ENCODE results near the gene NTN1.

Gene NTN1

DNA sequence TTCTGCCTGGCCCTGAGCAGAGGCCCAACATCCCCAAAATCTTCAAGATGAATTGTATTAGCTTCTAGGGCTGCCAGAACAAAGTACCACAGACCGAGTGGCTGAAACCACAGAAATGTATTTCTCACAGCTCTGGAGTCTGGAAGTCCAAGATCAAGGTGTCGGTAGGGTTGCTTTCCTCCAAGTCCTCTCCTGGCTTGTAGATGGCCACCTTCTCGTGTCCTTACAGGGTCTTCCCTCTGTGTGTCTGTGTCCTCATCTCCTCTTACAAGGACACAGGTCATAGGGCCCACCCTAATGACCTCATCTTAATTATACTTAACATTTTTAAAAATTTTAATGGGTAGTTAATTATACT, 215.7 kb downstream of the NTN1 start:
- no peak for DNase-seq (ENCODE audit: low read depth)
- TF ChIP-seq CTCF (IDR thresholded peaks at IDR 0.05; ENCODE audit: low read length, missing control alignments), result no peak
- H3K4me3 ChIP-seq (replicated peaks; ENCODE audit: low read depth, low read length), result no peak overlapping the region

DNA sequence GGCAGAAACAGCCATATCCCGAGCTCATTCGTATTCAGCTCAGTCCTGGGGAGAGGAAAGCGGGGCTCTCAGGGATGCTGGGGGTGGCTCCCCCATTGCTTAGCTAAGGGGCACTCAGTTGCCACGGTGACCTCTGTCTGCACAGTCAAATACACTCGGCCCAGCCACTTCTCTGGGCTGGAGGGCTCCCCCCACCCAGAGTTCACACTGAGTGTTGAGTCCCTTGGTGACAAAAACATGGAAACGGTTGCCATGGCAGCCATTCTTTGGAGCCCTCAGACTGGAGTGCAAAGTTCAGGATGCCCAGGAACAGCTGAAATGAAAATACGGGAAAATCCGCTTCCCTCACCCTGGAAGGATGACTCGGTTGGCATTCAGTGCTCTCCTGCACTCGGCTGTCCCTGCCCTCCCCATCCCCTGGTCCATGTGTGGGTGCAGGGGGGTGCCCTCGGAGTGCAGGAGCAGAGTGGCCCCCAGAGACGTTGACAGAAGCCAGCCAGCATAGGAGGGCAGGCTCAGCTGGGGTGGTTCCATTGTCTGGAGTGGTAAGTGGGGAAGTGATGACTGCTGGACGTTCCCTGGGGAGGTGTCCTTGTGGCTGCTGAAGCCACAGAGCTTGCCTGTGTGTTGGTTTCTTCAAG, 216.5 kb downstream of the NTN1 start:
- H3K4me3 ChIP-seq (replicated peaks; ENCODE audit: low read depth, low read length), result no peak overlapping the region
- TF ChIP-seq CTCF (IDR thresholded peaks at IDR 0.05; ENCODE audit: low read length, missing control alignments), result no peak
- no peak for DNase-seq (ENCODE audit: low read depth)

GRCh38 chr17:9238340-9239245, 217.3 kb downstream of the NTN1 start:
- H3K4me3 ChIP-seq (replicated peaks; ENCODE audit: low read depth, low read length), result no peak overlapping the region
- no peak for TF ChIP-seq CTCF (IDR thresholded peaks at IDR 0.05; ENCODE audit: low read length, missing control alignments)
- no peak for DNase-seq (ENCODE audit: low read depth)

- TF ChIP-seq CTCF (IDR thresholded peaks at IDR 0.05; ENCODE audit: low read length, missing control alignments), result no peak
- peak overlapping the region; percentile 40 for H3K4me3 ChIP-seq (replicated peaks; ENCODE audit: low read depth, low read length)
- DNase-seq (ENCODE audit: low read depth), result no peak
Observed at GRCh38 chr17:9239246-9239792, 218.0 kb downstream of the NTN1 start.

GRCh38 chr17:9239793-9240658, 218.7 kb downstream of the NTN1 start:
- no peak for TF ChIP-seq CTCF (IDR thresholded peaks at IDR 0.05; ENCODE audit: low read length, missing control alignments)
- peak overlapping the region; percentile 40 for H3K4me3 ChIP-seq (replicated peaks; ENCODE audit: low read depth, low read length)

DNA sequence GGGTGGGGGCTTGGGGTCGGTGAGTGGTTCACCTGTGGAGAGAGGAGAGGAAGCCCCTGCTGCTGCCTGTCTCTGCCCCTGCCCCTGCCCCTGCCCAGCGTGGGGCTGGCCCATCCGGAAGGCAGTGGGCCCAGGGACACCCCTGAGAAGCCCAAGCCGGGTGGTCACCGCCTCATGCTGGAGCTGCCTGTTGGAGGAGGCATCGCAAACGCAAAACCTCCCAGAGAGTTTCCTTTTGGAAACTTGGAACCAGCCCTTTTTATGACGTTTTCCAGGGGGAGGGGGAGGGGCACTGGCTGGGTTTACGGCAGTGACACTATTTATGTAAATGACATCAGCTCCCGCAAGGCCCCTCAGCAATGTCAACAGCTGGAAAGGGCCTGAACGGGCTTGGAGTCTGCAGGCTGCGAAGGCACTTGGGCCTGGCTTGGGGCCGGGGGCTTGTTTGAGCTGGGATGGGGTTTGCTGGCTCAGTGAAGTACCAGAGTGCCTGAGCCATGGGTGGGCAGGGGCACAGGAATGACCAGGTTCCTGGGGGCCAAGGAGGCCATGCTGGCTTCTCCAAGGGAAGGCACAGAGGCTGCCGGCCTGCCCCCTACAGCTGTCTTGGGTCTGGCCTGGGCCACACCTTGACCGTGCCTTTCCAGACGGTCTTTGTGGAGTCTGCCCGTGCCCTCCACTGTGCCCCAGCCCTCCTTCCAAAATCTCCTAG, 219.5 kb downstream of the NTN1 start:
- TF ChIP-seq CTCF (IDR thresholded peaks at IDR 0.05; ENCODE audit: low read length, missing control alignments), result no peak
- DNase-seq (ENCODE audit: low read depth), result peak; percentile 65
- H3K4me3 ChIP-seq (replicated peaks; ENCODE audit: low read depth, low read length), result peak overlapping the region; percentile 40

More at GRCh38 chr17:9239793-9240658, 218.7 kb downstream of the NTN1 start:
- DNase-seq (ENCODE audit: low read depth), result peak; percentile 57

Data from fibroblast of pulmonary artery (primary cell).